PC-3 (cell line): Measurements from ENCODE around the gene CACNG1.

Experiments used
- CTCF ChIP-seq: fragments of 300-600 bp; sonication (generic); conservative IDR thresholded peaks from 2 replicates; pipeline ENCODE4 v1.5.1; 2017; ENCODE audit warnings: antibody characterized with exemption, low read depth, mild to moderate bottlenecking, low read length
- EZH2 ChIP-seq: fragments of 300-600 bp; sonication (generic); IDR thresholded peaks from one replicate; pipeline ENCODE4 v1.6.1; 2017; ENCODE audit warnings: antibody characterized with exemption, mild to moderate bottlenecking, low read length; ENCODE audit not compliant: unreplicated experiment
- EZH2phosphoT487 ChIP-seq: fragments of 300-600 bp; sonication (generic); IDR thresholded peaks from 2 replicates; pipeline ENCODE4 v1.6.1; 2018; ENCODE audit warnings: mild to moderate bottlenecking, antibody characterized with exemption, low read length, borderline replicate concordance

GRCh38 chr17:67071595-67071994 lies 27.2 kb downstream of the CACNG1 start:
- TF ChIP-seq CTCF (no peak), EZH2 (no peak), EZH2phosphoT487 (no peak)
